ENCODE measurements around the gene OR10T2. TPM values are rescaled to one million over a fixed set of nuclear protein-coding genes. Genes with fewer than 3 reads are reported as not detected.

OR10T2 gene
- total and polyA plus RNA-seq, 2 donors (not counting 1 experiment from before 2014, with no cell fraction given), result not detected

DNA sequence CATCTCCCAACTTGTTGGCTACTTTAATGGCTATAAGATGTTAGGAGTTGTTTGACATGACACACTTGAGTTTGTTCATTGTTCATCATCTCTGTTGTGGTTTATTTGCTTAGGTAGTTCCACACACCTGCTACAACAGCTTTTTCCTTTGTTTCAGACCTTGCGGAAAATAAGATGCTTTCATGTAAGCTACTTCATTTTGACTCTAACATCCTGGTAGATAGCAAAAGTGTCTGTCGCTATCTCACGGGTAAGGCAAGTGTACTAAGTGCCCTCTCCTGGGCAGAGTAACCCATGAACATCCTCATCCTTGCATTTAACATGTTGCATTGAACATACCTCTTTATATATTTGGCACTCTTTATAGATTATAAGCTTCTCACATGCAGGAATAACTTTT, 1.6 kb upstream of the OR10T2 start:
- H3K27ac ChIP-seq (ENCODE audit: low read length in 2 of 2), result no peak overlapping the region
- H3K9me3 ChIP-seq (ENCODE audit: control extremely low read depth in 1 of 3, control insufficient read depth in 2 of 3, insufficient read depth in 1 of 3, low read length in 2 of 3), result no peaks in the 10 kb centered on the region
- no peak overlapping the region for H2AFZ ChIP-seq (ENCODE audit: insufficient read depth, low read depth, low read length, poor library complexity, severe bottlenecking)
- 96% methylated on average over 3 of the region's 3 CpGs for WGBS (ENCODE audit: insufficient coverage)
- ChIA-PET CTCF (interaction anchor here (0.8 kb wide), 1 partner anchor 437 kb away, joined by 3 read pairs; no protein-coding TSS in a partner anchor), POLR2A (no interaction called here)
- no peaks in the 10 kb centered on the region for H4K20me1 ChIP-seq (ENCODE audit: control insufficient read depth, insufficient read depth, low read length, poor library complexity, severe bottlenecking)
- H3K27me3 Mint-ChIP-seq, result no peaks in the 10 kb centered on the region
- H3K9ac ChIP-seq (ENCODE audit: low read length), result no peak overlapping the region
- ATAC-seq (ENCODE audit: low read depth), result no peak
- intact Hi-C loops (cut with micrococcal nuclease), result no loop called here
- peaks cover 1% of the 10 kb centered on the region for H3K4me1 Mint-ChIP-seq
- no peaks in the 10 kb centered on the region for H3K9me3 Mint-ChIP-seq (ENCODE audit: insufficient read depth)
- DNase-seq, result no peak
- H3K4me3 Mint-ChIP-seq, result no peak overlapping the region
- TF ChIP-seq EZH2 (IDR thresholded peaks at IDR 0.05; ENCODE audit: borderline replicate concordance, insufficient read depth, low read depth, low read length, poor library complexity, severe bottlenecking), result no peak
- no peaks in the 10 kb centered on the region for H3K27me3 ChIP-seq (replicated peaks in 1 of 4; ENCODE audit: control extremely low read depth in 1 of 4, control insufficient read depth in 3 of 4, insufficient read depth in 4 of 4, low read length in 3 of 4)
- no peaks in the 10 kb centered on the region for H3K36me3 ChIP-seq (replicated peaks in 1 of 2; ENCODE audit: control extremely low read depth in 1 of 2, control insufficient read depth in 1 of 2, extremely low read depth in 1 of 2, insufficient read depth in 2 of 2, low read length in 1 of 2)
- peaks cover 0 to under 1% of the 10 kb centered on the region in 2 donors for H3K4me1 ChIP-seq (ENCODE audit: control insufficient read depth in 2 of 2, insufficient read depth in 2 of 2, low read length in 2 of 2)
- no peak overlapping the region for H3K4me3 ChIP-seq (ENCODE audit: control extremely low read depth in 1 of 5, extremely low read depth in 1 of 5, insufficient read depth in 1 of 5, low read depth in 2 of 5, low read length in 4 of 5)
- no peak overlapping the region for H3K27ac Mint-ChIP-seq
- no peaks in the 10 kb centered on the region for H3K79me2 ChIP-seq (ENCODE audit: control insufficient read depth, insufficient read depth, low read length)
- no peak overlapping the region for H3K4me2 ChIP-seq (replicated peaks; ENCODE audit: low read depth, low read length, poor library complexity, severe bottlenecking)

DNA sequence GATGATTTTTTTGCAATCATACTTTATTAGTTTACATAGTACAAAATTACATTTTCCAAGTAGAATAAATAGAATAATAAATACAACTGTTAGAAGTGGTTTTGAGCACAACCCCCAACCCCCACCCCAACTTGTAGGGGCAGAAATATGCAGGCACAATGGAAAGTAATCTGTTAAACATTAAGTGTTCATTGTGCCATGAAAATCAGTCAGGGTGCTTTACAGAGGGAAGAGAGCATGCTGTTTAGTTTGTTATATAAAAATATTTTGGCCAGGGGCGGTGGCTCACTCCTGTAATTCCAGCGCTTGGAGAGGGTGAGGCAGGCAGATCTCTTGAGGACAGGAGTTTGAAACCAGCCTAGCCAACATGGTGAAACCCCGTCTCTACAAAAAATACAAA, 2.6 kb downstream of the OR10T2 start:
- Mint-ChIP-seq H3K4me3 (no peak overlapping the region), H3K9me3 (ENCODE audit: insufficient read depth) (no peaks in the 10 kb centered on the region), H3K27ac (no peak overlapping the region), H3K4me1 (peaks cover 16% of the 10 kb centered on the region), H3K27me3 (no peaks in the 10 kb centered on the region)
- Histone ChIP-seq H3K27me3 (replicated peaks in 1 of 4; ENCODE audit: control extremely low read depth in 1 of 4, control insufficient read depth in 3 of 4, insufficient read depth in 4 of 4, low read length in 3 of 4) (no peaks in the 10 kb centered on the region), H3K27ac (ENCODE audit: low read length in 2 of 2) (no peak overlapping the region), H3K4me1 (ENCODE audit: control insufficient read depth in 2 of 2, insufficient read depth in 2 of 2, low read length in 2 of 2) (peaks cover 3 to 12% of the 10 kb centered on the region in 2 donors), H4K20me1 (ENCODE audit: control insufficient read depth, insufficient read depth, low read length, poor library complexity, severe bottlenecking) (no peaks in the 10 kb centered on the region), H3K4me2 (replicated peaks; ENCODE audit: low read depth, low read length, poor library complexity, severe bottlenecking) (no peak overlapping the region), H3K9me3 (ENCODE audit: control extremely low read depth in 1 of 3, control insufficient read depth in 2 of 3, insufficient read depth in 1 of 3, low read length in 2 of 3) (no peaks in the 10 kb centered on the region), H3K36me3 (replicated peaks in 1 of 2; ENCODE audit: control extremely low read depth in 1 of 2, control insufficient read depth in 1 of 2, extremely low read depth in 1 of 2, insufficient read depth in 2 of 2, low read length in 1 of 2) (no peaks in the 10 kb centered on the region), H2AFZ (ENCODE audit: insufficient read depth, low read depth, low read length, poor library complexity, severe bottlenecking) (no peak overlapping the region), H3K9ac (ENCODE audit: low read length) (no peak overlapping the region), H3K79me2 (ENCODE audit: control insufficient read depth, insufficient read depth, low read length) (no peaks in the 10 kb centered on the region), H3K4me3 (ENCODE audit: control extremely low read depth in 1 of 5, extremely low read depth in 1 of 5, insufficient read depth in 1 of 5, low read depth in 2 of 5, low read length in 4 of 5) (no peak overlapping the region)
- ChIA-PET CTCF (interaction anchor here (1.0 kb wide), 1 partner anchor 192 kb away, joined by 3 read pairs; no protein-coding TSS in a partner anchor), POLR2A (no interaction called here)
- 94% methylated on average over 2 of the region's 3 CpGs for WGBS (ENCODE audit: insufficient coverage)
- intact Hi-C loops (cut with micrococcal nuclease), result loop anchor here (10.0 kb wide), 2 partner anchors 152 to 618 kb away; no protein-coding TSS in a partner anchor
- ATAC-seq (ENCODE audit: low read depth) (no peak), DNase-seq (no peak)
- TF ChIP-seq, protein P1, sequence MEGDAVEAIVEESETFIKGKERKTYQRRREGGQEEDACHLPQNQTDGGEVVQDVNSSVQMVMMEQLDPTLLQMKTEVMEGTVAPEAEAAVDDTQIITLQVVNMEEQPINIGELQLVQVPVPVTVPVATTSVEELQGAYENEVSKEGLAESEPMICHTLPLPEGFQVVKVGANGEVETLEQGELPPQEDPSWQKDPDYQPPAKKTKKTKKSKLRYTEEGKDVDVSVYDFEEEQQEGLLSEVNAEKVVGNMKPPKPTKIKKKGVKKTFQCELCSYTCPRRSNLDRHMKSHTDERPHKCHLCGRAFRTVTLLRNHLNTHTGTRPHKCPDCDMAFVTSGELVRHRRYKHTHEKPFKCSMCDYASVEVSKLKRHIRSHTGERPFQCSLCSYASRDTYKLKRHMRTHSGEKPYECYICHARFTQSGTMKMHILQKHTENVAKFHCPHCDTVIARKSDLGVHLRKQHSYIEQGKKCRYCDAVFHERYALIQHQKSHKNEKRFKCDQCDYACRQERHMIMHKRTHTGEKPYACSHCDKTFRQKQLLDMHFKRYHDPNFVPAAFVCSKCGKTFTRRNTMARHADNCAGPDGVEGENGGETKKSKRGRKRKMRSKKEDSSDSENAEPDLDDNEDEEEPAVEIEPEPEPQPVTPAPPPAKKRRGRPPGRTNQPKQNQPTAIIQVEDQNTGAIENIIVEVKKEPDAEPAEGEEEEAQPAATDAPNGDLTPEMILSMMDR (IDR thresholded peaks at IDR 0.05), result no peak
- no peak for TF ChIP-seq EZH2 (IDR thresholded peaks at IDR 0.05; ENCODE audit: borderline replicate concordance, insufficient read depth, low read depth, low read length, poor library complexity, severe bottlenecking)

All from B cell (primary cell).